Cardiac atrium fibroblast (primary cell): ENCODE data around the gene DLG5. TPM values are rescaled to one million over a fixed set of nuclear protein-coding genes. Genes with fewer than 3 reads are reported as not detected.

Experiments
- total RNA-seq: library from RNA; depleted of rRNA; stranded (reverse); fragments of >200 nt; gene quantifications from 2 replicates; pipeline ENCODE4 v1.2.3, GENCODE V29; 2015

Gene DLG5, protein sequence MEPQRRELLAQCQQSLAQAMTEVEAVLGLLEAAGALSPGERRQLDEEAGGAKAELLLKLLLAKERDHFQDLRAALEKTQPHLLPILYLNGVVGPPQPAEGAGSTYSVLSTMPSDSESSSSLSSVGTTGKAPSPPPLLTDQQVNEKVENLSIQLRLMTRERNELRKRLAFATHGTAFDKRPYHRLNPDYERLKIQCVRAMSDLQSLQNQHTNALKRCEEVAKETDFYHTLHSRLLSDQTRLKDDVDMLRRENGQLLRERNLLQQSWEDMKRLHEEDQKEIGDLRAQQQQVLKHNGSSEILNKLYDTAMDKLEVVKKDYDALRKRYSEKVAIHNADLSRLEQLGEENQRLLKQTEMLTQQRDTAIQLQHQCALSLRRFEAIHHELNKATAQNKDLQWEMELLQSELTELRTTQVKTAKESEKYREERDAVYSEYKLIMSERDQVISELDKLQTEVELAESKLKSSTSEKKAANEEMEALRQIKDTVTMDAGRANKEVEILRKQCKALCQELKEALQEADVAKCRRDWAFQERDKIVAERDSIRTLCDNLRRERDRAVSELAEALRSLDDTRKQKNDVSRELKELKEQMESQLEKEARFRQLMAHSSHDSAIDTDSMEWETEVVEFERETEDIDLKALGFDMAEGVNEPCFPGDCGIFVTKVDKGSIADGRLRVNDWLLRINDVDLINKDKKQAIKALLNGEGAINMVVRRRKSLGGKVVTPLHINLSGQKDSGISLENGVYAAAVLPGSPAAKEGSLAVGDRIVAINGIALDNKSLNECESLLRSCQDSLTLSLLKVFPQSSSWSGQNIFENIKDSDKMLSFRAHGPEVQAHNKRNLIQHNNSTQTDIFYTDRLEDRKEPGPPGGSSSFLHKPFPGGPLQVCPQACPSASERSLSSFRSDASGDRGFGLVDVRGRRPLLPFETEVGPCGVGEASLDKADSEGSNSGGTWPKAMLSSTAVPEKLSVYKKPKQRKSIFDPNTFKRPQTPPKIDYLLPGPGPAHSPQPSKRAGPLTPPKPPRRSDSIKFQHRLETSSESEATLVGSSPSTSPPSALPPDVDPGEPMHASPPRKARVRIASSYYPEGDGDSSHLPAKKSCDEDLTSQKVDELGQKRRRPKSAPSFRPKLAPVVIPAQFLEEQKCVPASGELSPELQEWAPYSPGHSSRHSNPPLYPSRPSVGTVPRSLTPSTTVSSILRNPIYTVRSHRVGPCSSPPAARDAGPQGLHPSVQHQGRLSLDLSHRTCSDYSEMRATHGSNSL (N-terminal part only)
- 15.0 and 18.1 TPM in 2 replicates for total RNA-seq

DNA sequence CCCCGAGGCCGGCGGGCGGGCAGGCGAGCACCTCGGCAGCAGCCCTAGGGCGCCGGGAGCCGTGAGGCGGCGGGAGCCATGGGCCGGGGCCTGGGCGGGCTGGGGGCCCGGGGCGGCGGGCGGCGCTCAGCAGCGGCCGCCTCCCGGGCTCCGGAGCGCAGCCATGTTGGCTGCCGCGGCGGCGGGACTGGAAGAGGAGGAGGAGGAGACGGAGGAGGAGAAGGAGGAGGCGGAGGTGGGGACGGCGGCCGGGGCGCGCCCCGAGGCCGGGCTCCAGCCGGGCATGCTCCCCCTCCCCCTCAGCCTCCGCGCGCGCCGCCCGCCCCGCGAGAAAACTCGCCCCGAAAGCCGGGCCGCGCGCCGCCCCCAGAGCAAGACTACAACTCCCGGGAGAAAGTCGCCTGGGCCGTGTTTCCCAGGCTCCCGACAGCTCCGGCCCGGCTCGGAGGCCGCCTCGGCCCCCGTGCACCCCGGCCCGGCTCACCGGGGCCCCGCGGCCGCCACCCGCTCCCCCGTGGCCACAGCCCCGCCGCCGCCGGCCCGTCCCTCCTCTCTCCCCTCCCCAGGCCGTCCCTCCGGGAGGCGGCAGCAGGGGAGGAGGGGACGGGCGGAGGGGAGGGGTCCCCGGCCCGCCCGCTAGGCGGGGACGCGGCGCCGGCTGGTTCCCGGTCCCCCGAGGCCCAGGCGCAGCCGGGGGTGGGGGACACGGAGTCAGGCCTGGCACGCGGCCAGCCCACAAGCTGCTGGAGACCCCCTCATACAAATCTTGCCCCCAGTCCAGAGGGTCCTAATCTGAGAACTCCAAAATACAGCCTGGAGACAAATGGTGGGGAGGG lies at the start of gene DLG5:
Gene DLG5 (minus strand): TSS at position 190 of the 836 bp plus-strand sequence. CDS start 235 bp downstream, outside the sequence.

Other genes starting within 250 kb of the DLG5 start
- 9.1 and 9.9 TPM in 2 replicates for gene POLR3A, start 102.8 kb upstream of the DLG5 start, total RNA-seq
- gene RPS24, start 107.1 kb upstream of the DLG5 start, total RNA-seq: 1,625 and 1,652 TPM in 2 replicates